Cerebellar cortex (tissue), 1 donor: ENCODE results near the gene ZFP82.
A peak's percentile ranks its signal among the peaks of the same experiment; 100 is the strongest.

Experiments used
- DNase-seq: peaks from one replicate; pipeline ENCODE4 v3.0.0-alpha.2; 2015; ENCODE audit warnings: low spot score

The ZFP82 gene

GRCh38 chr19:36418287-36419001 lies at the start of gene ZFP82:
TSS of gene ZFP82 (minus strand) at chr19:36418644. CDS start at chr19:36409789, 8,855 bp downstream.
- peak; percentile 75 for DNase-seq

GRCh38 chr19:36460046-36460445 lies 41.6 kb upstream of the ZFP82 start:
- DNase-seq: no peak

- no peak for DNase-seq
These were observed 38.4 kb upstream of the ZFP82 start for GRCh38 chr19:36456831-36457230.

GRCh38 chr19:36449059-36449670 lies 30.7 kb upstream of the ZFP82 start:
- no peak for DNase-seq

- DNase-seq: no peak
These were observed 22.9 kb upstream of the ZFP82 start for GRCh38 chr19:36441339-36441738.

- no peak for DNase-seq
These were observed 18.1 kb upstream of the ZFP82 start for GRCh38 chr19:36436531-36436930.

GRCh38 chr19:36423925-36424324 lies 5.5 kb upstream of the ZFP82 start:
- no peak for DNase-seq

GRCh38 chr19:36421749-36422481 lies 3.5 kb upstream of the ZFP82 start:
- peak; percentile 21 for DNase-seq

- DNase-seq: no peak
These were observed 2.7 kb upstream of the ZFP82 start for GRCh38 chr19:36420961-36421748.

GRCh38 chr19:36417752-36418286 lies 625 bp downstream of the ZFP82 start:
- no peak for DNase-seq

- no peak for DNase-seq
These were observed 8.6 kb downstream of the ZFP82 start for GRCh38 chr19:36409841-36410240.

GRCh38 chr19:36408101-36408500 lies 10.3 kb downstream of the ZFP82 start:
- DNase-seq: no peak

- DNase-seq: no peak
These were observed 13.9 kb downstream of the ZFP82 start for GRCh38 chr19:36404498-36404897.

GRCh38 chr19:36401475-36401874 lies 17.0 kb downstream of the ZFP82 start:
- DNase-seq: no peak

GRCh38 chr19:36398571-36398970 lies 19.9 kb downstream of the ZFP82 start:
- no peak for DNase-seq

GRCh38 chr19:36392916-36393673 lies 25.3 kb downstream of the ZFP82 start:
- no peak for DNase-seq

GRCh38 chr19:36379510-36379819 lies 39.0 kb downstream of the ZFP82 start:
- DNase-seq: no peak

- DNase-seq: peak; percentile 95
These were observed 39.6 kb downstream of the ZFP82 start, which contains the start of gene ZFP14 for GRCh38 chr19:36378625-36379509. TSS of gene ZFP14 (minus strand) at chr19:36379201. CDS start at chr19:36367892, 11,309 bp downstream.

GRCh38 chr19:36377541-36378178 lies 40.8 kb downstream of the ZFP82 start:
- DNase-seq: peak; percentile 11
